Left lung (tissue), 10 donors: Measurements from ENCODE around the gene PTPRD. TPM values are rescaled to one million over a fixed set of nuclear protein-coding genes. Genes with fewer than 3 reads are reported as not detected.

ENCODE experiments used
- ATAC-seq: fragments of 200-7000 bp; cut with Tn5 transposase; one replicate; pipeline ENCODE4 v1.9.1; 2020; ENCODE audit warnings: moderate library complexity
- DNase-seq, 4 donors: peaks; one replicate each; pipeline ENCODE4 v3.0.0-alpha.2; 2013 to 2020
- H3K27ac ChIP-seq, 2 donors: fragments of 200-600 bp; sonication (generic) in 1 of 2; one replicate each; pipeline versions ENCODE4 v1.5.0 to v1.8.0; 2020 to 2021
- H3K27me3 ChIP-seq, 2 donors: fragments of 200-600 bp; sonication (generic) in 1 of 2; one replicate each; pipeline versions ENCODE4 v1.5.0 to v1.8.0; 2020 to 2021
- H3K36me3 ChIP-seq, 2 donors: fragments of 200-600 bp; sonication (generic) in 1 of 2; one replicate each; pipeline versions ENCODE4 v1.5.0 to v1.8.0; 2020 to 2021
- H3K4me1 ChIP-seq, 2 donors: fragments of 200-600 bp; one replicate each; pipeline ENCODE4 v1.8.0; 2021
- H3K4me3 ChIP-seq, 2 donors: fragments of 200-600 bp; sonication (generic) in 1 of 2; one replicate each; pipeline versions ENCODE4 v1.5.0 to v1.8.0; 2020 to 2021; ENCODE audit warnings: mild to moderate bottlenecking in 1 of 2
- H3K9me3 ChIP-seq, 2 donors: fragments of 200-600 bp; sonication (generic) in 1 of 2; one replicate each; pipeline versions ENCODE4 v1.5.0 to v1.8.0; 2020 to 2021
- CTCF ChIP-seq, 2 donors: fragments of 200-600 bp; sonication (generic) in 1 of 2; IDR thresholded peaks; one replicate each; pipeline versions ENCODE4 v1.5.0 to v1.8.0; 2021; ENCODE audit warnings: antibody characterized with exemption in 2 of 2
- intact Hi-C, 2 donors: fragments of 100-400 bp; cut with DNase I; formaldehyde crosslinking; loops; one replicate each; pipeline versions ENCODE4 v1.11.2 to v1.14.2; 2022
- polyA plus RNA-seq, 6 donors: library from polyadenylated mRNA; unstranded; fragments of 120-200 nt; gene quantifications; one replicate each; pipeline ENCODE4 v1.2.1, GENCODE V29; 2013; ENCODE audit not compliant: insufficient read length in 6 of 6
- total RNA-seq, 2 donors: library from RNA; stranded (reverse); fragmentation: NEBNext Ultra II Directional; extraction: Animal tissue kit (Norgen Biotek cat#: 25700); gene quantifications; one replicate each; pipeline ENCODE4 v1.2.1, GENCODE V29; 2021
- donor health status: DM: no; HTN: yes; CAD: no.
- donor health status: DM: no; HTN: no; CAD: no.

The PTPRD gene
- total and polyA plus RNA-seq, 8 donors: 24.2 to 167 (median 139) TPM

- intact Hi-C loops: no loop called here
- H3K36me3 ChIP-seq: no peaks in the 10 kb centered on the region
- H3K9me3 ChIP-seq: no peaks in the 10 kb centered on the region
- DNase-seq (no peak), ATAC-seq (no peak)
- no peak for TF ChIP-seq CTCF (IDR thresholded peaks at IDR 0.05)
- no peak overlapping the region for H3K4me3 ChIP-seq
- H3K27me3 ChIP-seq: no peaks in the 10 kb centered on the region
- no peaks in the 10 kb centered on the region for H3K4me1 ChIP-seq
- no peak overlapping the region for H3K27ac ChIP-seq
Observed at GRCh38 chr9:9819886-9820285, 792.9 kb downstream of the PTPRD start.

- no peak for TF ChIP-seq CTCF (IDR thresholded peaks at IDR 0.05)
Observed at GRCh38 chr9:9817176-9817575, 795.6 kb downstream of the PTPRD start.

GRCh38 chr9:9804109-9804508 lies 808.7 kb downstream of the PTPRD start:
- H3K36me3 ChIP-seq: no peaks in the 10 kb centered on the region
- TF ChIP-seq CTCF (IDR thresholded peaks at IDR 0.05): no peak
- no peak overlapping the region for H3K4me3 ChIP-seq
- ATAC-seq: no peak
- intact Hi-C loops: no loop called here
- no peaks in the 10 kb centered on the region for H3K27me3 ChIP-seq
- H3K9me3 ChIP-seq: no peaks in the 10 kb centered on the region
- H3K4me1 ChIP-seq: no peaks in the 10 kb centered on the region
- H3K27ac ChIP-seq: no peak overlapping the region
- DNase-seq: no peak

More at GRCh38 chr9:9817176-9817575, 795.6 kb downstream of the PTPRD start:
- peaks cover 0 to 2% of the 10 kb centered on the region in 2 donors for H3K9me3 ChIP-seq
- no peaks in the 10 kb centered on the region for H3K27me3 ChIP-seq
- no peaks in the 10 kb centered on the region for H3K36me3 ChIP-seq
- intact Hi-C loops: no loop called here
- no peaks in the 10 kb centered on the region for H3K4me1 ChIP-seq
- DNase-seq (no peak), ATAC-seq (no peak)
- H3K27ac ChIP-seq: no peak overlapping the region
- no peak overlapping the region for H3K4me3 ChIP-seq

- intact Hi-C loops: no loop called here
- no peaks in the 10 kb centered on the region for H3K27me3 ChIP-seq
- no peaks in the 10 kb centered on the region for H3K4me1 ChIP-seq
- ATAC-seq (no peak), DNase-seq (no peak)
- H3K4me3 ChIP-seq: no peak overlapping the region
- no peak overlapping the region for H3K27ac ChIP-seq
- TF ChIP-seq CTCF (IDR thresholded peaks at IDR 0.05): no peak
- H3K36me3 ChIP-seq: no peaks in the 10 kb centered on the region
- no peaks in the 10 kb centered on the region for H3K9me3 ChIP-seq
Observed at GRCh38 chr9:9799287-9799686, 813.5 kb downstream of the PTPRD start.

GRCh38 chr9:9792144-9792857 lies 820.5 kb downstream of the PTPRD start:
- no peaks in the 10 kb centered on the region for H3K36me3 ChIP-seq
- ATAC-seq (no peak), DNase-seq (no peak)
- no peaks in the 10 kb centered on the region for H3K27me3 ChIP-seq
- no peaks in the 10 kb centered on the region for H3K4me1 ChIP-seq
- no peak for TF ChIP-seq CTCF (IDR thresholded peaks at IDR 0.05)
- no peaks in the 10 kb centered on the region for H3K9me3 ChIP-seq
- intact Hi-C loops: no loop called here
- no peak overlapping the region for H3K4me3 ChIP-seq
- no peak overlapping the region for H3K27ac ChIP-seq
